Daoy (cell line): ENCODE data around the gene WDR1. TPM values are rescaled to one million over a fixed set of nuclear protein-coding genes. Genes with fewer than 3 reads are reported as not detected.

ENCODE experiments used
- DNase-seq: peaks from one replicate; pipeline ENCODE4 v3.0.0-alpha.2; 2015; ENCODE audit warnings: low read depth
- total RNA-seq: library from RNA; depleted of rRNA; stranded (reverse); fragments of >200 nt; shearing (Covaris generic); gene quantifications from 2 replicates; pipeline ENCODE4 v1.2.3, GENCODE V29; 2014

WDR1 gene
- total RNA-seq, 1 experiment from 2014 or later = 394 TPM

- DNase-seq = no peak
Measured at GRCh38 chr4:10114607-10115006, 2.0 kb downstream of the WDR1 start.

GRCh38 chr4:10114147-10114546, 2.5 kb downstream of the WDR1 start:
- no peak for DNase-seq

- DNase-seq = no peak
Measured at GRCh38 chr4:10113362-10114047, 3.1 kb downstream of the WDR1 start.

- DNase-seq = no peak
Measured at GRCh38 chr4:10112658-10113284, 3.8 kb downstream of the WDR1 start.

GRCh38 chr4:10111067-10111801, 5.4 kb downstream of the WDR1 start:
- no peak for DNase-seq

GRCh38 chr4:10109995-10110670, 6.5 kb downstream of the WDR1 start:
- no peak for DNase-seq

GRCh38 chr4:10108818-10109783, 7.5 kb downstream of the WDR1 start:
- DNase-seq = peak; percentile 60

- DNase-seq = no peak
Measured at GRCh38 chr4:10108391-10108790, 8.2 kb downstream of the WDR1 start.

GRCh38 chr4:10107111-10108091, 9.2 kb downstream of the WDR1 start:
- DNase-seq = peak; percentile 62

GRCh38 chr4:10106421-10107039, 10.1 kb downstream of the WDR1 start:
- peak; percentile 96 for DNase-seq

GRCh38 chr4:10105920-10106319, 10.7 kb downstream of the WDR1 start:
- DNase-seq = no peak

- DNase-seq = no peak
Measured at GRCh38 chr4:10105421-10105820, 11.2 kb downstream of the WDR1 start.

GRCh38 chr4:10104991-10105276, 11.7 kb downstream of the WDR1 start:
- no peak for DNase-seq

- DNase-seq = no peak
Measured at GRCh38 chr4:10104211-10104990, 12.2 kb downstream of the WDR1 start.

- DNase-seq = no peak
Measured at GRCh38 chr4:10102474-10103332, 13.9 kb downstream of the WDR1 start.

- no peak for DNase-seq
Measured at GRCh38 chr4:10101671-10102473, 14.7 kb downstream of the WDR1 start.

GRCh38 chr4:10100734-10101216, 15.8 kb downstream of the WDR1 start:
- no peak for DNase-seq
